ENCODE results near the gene SLC7A5. TPM values are rescaled to one million over a fixed set of nuclear protein-coding genes. Genes with fewer than 3 reads are reported as not detected.
"Not testable (repeated sequence)": the region's sequence is repeated elsewhere in the genome, so short reads cannot be mapped to it uniquely, and the experiment has no call there.

The SLC7A5 gene
- total RNA-seq, 1 experiment from 2014 or later, result 41.7 TPM

DNA sequence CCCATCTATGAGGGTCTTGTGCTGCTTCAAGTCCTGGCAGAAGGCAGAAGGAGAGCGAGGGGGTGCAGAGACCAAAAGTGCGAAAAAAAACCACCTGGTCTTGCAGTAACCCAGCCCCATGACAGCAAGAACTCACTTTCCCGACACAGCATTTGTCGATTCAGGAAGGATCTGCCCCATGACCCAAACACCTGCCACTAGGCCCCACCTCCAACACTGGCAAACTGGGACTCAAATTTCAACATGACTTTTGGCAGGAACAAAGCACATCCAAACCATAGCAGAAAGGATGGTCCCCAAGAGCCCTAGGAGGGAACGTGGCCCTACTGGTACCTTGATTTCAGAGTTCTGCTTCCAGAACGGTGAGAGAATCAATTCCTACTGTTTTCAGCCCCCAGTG is 68.8 kb downstream of the SLC7A5 start:
- DNase-seq (ENCODE audit: low read depth), result no peak

DNA sequence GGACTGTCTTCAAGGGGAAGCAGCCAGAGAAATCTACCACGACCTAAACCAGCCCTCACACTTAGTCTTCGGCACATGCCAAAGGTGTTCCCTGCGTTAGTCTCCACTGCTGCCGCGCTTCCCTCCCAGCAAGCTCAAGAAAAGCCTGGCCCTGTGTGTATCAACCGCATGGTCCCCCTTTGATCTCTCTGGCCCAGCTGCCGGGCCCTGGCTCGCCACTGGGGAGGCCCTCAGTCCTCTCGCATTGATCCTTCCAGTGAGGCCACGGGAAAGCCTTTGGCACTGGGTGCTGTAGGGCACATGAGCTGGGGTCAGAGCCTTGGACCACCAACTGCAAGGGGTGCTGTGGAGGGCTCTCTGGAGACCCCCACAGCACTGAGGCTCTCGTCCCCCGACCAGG is 74.0 kb downstream of the SLC7A5 start:
- no peak for DNase-seq (ENCODE audit: low read depth)

DNA sequence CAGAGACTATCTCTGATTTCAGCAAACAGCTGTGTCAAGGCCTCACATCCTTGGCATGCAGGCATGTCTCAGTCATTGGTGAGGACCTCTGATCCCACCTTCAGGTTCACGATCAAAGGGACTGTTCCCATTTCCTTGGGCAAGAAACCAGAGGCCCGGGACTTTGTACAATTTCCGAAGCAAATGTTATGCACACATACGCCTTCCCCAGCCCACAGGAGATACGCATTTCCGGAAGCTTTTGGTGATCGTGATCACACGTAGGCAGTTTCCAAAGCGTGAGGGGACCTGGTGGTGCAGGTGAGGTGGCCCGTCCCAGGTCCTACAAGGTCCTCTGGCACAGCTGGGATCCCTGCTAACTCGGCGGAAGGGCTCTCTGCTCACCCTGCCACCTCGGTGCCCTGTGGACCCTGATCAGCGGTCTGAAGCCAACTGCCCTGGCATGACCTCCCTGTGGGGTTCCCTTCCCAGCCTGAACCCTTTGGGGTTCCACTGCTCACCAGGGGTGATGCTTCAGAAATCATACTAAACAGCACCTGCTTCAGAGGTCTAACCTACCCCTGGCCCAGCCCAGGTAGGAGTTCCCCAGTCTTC is 74.7 kb downstream of the SLC7A5 start:
- DNase-seq (ENCODE audit: low read depth), result no peak

DNA sequence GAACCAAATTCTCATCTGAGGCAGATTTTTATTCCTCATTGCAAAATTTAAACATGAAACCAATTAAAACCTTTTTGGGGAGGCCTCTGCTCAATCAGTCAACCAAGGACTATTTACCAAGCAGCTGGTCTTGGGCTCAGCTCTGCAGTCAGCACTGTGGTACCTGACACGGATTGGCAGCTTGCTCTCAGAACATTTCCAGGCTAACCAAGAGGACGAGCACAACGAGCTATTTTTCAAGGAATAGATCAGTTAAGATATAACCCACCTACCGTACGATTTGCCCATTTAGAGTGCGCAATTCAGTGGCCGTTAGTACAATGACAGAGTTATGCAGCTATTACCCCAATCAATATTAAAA is 77.1 kb downstream of the SLC7A5 start:
- DNase-seq (ENCODE audit: low read depth), result no peak

DNA sequence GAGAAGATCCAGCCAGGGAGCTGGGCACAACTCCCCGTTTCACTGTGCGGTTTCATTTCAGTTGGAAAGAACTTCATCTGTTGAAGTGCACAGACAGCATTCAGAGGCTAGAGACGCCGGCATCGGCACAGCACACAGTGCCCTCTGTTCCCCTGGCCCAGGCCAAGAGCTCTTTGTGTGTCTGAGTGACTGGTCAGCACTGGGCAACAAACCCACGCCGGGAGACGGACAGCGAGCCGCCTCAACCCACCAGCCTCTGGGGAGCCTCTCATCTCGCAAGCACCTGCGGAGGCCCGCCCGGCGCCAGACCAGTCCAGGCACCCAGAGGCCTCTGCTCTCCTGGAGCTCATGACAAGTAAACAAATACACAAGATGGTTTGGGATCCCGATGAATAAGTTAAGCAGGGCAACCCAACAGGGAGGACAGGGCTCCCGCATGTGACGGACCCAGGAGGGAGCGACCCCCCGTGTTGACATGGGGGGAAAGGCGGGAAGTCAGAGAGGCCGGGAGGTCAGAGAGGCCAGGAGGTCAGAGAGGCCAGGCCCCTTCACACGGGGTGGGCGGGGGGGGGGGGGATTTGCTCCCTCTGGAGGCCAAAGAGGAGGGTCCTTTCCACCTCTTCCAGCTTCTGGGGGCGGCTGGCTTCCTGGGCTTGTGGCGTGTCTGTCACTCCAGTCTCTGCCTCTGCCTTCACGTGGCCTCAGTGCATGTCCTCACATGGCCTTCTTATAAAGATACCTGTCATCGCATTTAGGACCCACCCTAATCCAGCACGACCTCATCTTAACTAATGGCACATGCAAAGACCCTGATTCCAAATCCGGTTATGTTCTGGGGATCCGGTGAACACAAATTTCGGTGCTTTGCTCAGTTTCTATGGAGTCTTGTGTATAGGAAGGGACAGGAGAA is 77.8 kb downstream of the SLC7A5 start:
- DNase-seq (ENCODE audit: low read depth), result no peak

DNA sequence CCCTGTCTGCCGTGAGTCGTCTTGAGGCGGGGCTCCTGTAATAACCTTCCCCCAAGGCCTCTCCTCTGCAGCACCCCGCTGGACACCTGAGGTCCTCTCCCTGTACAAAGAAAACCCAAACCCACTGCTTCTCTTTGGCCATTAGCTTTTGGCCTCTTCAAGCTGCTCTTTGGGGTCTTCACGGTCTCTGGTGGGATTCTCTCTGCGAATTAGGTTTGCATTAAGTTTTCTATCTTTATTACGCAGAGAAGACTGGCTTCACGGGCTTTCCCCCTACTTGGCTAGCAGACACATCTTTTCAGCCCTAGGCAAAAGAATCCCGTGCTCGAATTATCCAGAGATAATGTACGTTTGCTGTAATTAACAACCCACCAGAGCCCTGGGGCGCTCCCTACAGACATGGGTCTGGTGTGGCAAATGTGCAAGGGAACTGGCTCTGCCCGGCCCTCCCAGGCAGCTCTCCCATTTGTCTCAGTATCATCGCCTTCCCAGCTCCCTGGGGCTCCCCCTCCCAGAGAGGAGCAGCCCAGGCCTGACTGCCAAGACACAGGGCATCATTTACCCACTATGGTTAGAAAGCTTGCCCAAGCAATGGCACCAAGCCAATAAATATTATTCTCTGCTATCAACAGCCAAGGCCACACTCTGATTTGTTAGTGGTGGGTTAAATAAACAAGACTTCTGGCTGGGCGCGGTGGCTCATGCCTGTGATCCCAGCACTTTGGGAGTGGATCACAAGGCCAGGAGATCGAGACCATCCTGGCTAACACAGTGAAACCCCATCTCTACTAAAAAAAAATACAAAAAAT is 78.8 kb downstream of the SLC7A5 start:
- peak; percentile 97 for DNase-seq (ENCODE audit: low read depth)

DNA sequence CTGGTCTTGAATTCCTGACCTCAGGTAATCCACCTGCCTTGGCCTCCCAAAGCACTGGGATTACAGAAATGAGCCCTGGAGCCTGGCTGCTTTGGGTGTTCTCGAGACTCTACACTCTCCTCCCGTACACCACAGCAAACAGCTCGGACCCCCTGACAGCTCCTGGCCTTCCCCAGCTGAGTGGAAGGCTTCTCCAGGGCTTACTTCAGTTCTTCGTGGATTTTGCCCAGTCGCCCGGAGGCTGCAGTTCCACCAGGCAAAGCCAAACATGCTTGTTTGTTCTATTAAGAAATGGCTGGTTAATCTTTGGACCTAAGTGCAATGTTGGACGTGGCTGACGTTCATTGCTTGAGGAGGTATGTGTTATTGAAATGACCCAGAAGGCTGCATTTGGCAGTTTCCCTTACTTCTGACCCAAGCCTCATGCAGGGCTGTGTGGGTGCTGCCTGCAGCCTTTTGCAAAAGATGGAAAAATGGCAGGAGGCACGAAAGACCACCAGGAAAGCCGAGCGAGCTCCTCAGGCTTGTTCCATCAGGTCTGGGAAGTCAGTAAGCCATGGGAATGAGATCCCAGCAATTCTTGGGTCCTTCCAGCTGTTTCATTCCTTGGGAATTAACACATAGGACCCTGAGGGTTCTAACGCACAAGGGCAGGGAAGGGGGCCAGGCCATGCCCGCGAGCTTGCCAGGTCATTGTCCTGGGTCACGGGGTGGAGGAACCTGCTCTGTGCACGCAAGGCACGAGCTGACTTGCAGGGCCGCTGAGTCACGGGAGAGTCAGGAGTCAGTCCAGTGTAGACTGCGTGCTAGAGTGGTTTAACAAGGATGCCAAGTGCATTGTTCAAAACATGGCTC is 79.6 kb downstream of the SLC7A5 start:
- DNase-seq (ENCODE audit: low read depth), result peak; percentile 99

DNA sequence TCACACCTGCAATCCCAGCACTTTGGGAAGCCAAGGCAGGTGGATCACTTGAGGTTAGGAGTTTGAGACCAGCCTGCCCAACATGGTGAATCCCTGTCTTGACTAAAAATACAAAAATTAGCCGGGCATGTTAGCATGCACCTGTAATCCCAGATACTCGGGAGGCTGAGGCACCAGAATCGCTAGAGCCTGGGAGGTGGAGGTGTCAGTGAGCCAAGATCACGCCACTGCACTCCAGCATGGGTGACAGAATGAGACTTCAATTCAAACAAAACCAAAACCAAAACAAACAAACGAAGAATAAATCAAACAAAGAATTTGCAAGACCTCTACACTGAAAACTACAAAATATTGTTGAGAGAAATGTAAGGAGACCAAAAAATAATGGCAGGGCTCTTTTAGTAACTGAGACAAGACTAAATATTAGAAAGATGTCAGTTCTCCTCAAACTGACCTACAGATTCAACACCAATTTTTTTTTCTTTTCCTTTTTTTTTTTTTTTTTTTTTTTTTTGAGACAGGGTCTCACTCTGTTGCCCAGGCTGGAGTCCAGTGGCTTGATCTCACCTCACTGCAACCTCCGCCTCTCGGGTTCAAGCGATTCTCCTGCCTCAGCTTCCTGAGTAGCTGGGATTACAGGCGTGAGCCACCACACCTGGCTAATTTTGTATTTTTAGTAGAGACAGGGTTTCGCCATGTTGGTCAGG is 80.4 kb downstream of the SLC7A5 start:
- peak; percentile 28 for DNase-seq (ENCODE audit: low read depth)

DNA sequence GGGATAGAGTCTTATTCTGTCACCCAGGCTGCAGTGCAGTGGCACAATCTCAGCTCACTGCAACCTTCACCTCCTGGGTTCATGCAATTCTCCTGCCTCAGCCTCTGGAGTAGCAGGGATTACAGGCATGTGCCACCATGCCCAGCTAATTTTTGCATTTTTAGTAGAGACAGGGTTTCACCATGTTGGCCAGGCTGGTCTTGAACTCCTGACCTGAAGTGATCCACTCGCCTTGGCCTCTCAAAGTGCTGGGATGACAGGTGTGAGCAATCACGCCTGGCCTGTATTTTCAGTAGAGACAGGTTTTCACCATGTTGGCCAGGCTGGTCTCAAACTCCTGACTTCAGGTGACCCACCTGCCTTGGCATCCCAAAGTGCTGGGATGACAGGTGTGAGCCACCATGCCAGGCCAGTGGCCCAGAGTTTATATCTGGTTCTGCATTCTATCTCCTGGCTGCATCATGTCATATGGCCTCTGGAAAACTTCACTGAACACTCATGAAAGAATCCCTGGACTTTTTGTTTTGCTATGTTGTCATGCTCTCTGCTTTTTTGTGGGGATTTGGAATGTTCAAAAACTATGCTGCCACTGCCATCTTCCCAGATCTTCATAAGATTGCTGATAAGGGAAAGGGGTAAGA is 81.7 kb downstream of the SLC7A5 start:
- DNase-seq (ENCODE audit: low read depth), result not testable (repeated sequence)

DNA sequence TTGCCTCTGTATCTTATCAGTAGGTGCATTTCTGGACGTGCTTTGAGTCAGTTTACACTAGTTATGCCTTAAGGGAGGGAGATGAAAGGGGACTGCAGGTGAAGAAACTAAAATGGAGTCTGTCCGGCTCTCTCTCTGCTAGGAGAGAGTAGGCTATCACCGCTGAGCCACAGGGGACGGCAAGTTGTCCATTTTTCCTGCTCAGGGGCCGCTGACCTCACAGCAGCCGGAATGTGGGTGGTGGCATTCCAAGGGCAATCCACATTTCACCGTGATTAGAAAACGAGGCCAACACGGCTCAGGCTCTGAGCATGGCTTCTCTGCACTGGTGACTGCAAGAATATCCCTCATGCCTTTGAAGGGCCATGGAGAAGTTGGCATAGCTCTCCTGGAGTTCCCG is 84.5 kb downstream of the SLC7A5 start:
- peak; percentile 47 for DNase-seq (ENCODE audit: low read depth)

DNA sequence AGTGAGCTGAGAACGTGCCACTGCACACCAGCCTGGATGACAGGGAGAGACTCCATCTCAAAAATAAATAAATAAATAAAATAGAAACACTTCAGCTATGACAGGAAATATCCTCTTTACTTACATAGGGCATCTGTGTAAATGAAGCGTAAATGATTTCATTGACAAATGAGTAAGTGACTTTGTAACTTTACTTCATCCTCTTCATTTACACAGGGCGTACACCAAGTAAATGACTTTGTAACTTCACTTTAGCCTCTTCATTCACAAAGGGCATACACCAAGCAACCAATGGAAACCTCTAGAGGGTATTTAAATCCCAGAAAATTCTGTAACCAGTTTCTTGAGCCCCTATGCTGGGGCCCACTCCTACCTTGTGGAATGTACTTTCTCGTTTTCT is 87.3 kb downstream of the SLC7A5 start:
- DNase-seq (ENCODE audit: low read depth), result no peak

DNA sequence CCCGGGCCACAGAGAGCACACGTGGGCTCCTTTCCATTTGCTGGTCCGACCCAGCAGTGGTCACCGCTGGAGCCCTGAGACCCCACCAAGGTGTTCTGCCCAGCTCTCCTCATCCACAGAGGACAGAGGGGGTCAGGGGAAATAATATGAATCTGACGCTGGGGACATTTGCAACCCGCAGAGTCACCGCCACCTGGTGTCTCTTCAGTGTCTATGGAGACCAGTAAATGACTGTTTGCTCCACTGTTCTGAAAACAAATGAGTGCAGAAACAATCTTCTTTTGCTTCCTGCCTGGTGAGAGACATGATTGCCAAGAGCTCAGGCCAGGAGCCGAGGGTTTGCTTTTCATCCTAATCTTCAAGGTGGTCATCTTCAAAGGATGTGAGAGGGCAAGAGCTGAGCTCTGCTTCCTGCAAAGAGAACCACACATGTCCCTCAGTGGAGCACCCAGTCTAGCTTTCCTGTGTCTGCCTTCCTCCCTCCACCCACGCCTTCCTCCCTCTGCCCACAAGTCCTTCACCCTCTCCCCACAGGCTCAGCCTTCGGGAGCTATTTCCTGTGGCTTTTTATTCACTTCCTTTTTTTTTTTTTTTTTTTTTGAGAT is 88.8 kb downstream of the SLC7A5 start:
- DNase-seq (ENCODE audit: low read depth), result peak; percentile 71

Other genes starting within 250 kb of the SLC7A5 start
- 7.9 and 14.7 TPM in 2 replicates for gene KLHDC4, start 103.5 kb downstream of the SLC7A5 start, total RNA-seq (2014; rRNA removed; shearing (Covaris generic))
- not detected in 2 replicates for gene CA5A, start 67.0 kb upstream of the SLC7A5 start, total RNA-seq (2014; rRNA removed; shearing (Covaris generic))
- gene BANP, start 81.9 kb upstream of the SLC7A5 start, total RNA-seq (2014; rRNA removed; shearing (Covaris generic)), result 14.6 and 17.3 TPM in 2 replicates